Kidney epithelial cell (primary cell): Measurements from ENCODE around the gene CEACAM20. TPM values are rescaled to one million over a fixed set of nuclear protein-coding genes. Genes with fewer than 3 reads are reported as not detected.
"Not testable (repeated sequence)": the region's sequence is repeated elsewhere in the genome, so short reads cannot be mapped to it uniquely, and the experiment has no call there.

Experiments used
- DNase-seq: peaks from one replicate; pipeline ENCODE4 v3.0.0-alpha.2; 2010; ENCODE audit warnings: low read depth
- H3K27me3 ChIP-seq: 2 replicates; pipeline ENCODE4 v1.6.0; 2011; ENCODE audit warnings: low read length; ENCODE audit not compliant: control insufficient read depth, insufficient read depth
- H3K36me3 ChIP-seq: 2 replicates; pipeline ENCODE4 v1.5.1; 2011; ENCODE audit warnings: low read length; ENCODE audit not compliant: control insufficient read depth, insufficient read depth
- H3K4me3 ChIP-seq: 2 replicates; pipeline ENCODE4 v1.5.1; 2011; ENCODE audit warnings: low read depth, mild to moderate bottlenecking, control low read depth, low read length
- CTCF ChIP-seq: IDR thresholded peaks from 2 replicates; pipeline ENCODE4 v1.5.1; 2011; ENCODE audit warnings: mild to moderate bottlenecking, moderate library complexity, low read length, control low read depth, inconsistent platforms; ENCODE audit not compliant: insufficient read depth, poor library complexity, severe bottlenecking
- total RNA-seq: library from RNA; depleted of rRNA; stranded (reverse); fragments of >200 nt; gene quantifications from 2 replicates; pipeline ENCODE4 v1.2.3, GENCODE V29; 2015

CEACAM20 gene
- total RNA-seq, 1 donor from 2014 or later: not detected

DNA sequence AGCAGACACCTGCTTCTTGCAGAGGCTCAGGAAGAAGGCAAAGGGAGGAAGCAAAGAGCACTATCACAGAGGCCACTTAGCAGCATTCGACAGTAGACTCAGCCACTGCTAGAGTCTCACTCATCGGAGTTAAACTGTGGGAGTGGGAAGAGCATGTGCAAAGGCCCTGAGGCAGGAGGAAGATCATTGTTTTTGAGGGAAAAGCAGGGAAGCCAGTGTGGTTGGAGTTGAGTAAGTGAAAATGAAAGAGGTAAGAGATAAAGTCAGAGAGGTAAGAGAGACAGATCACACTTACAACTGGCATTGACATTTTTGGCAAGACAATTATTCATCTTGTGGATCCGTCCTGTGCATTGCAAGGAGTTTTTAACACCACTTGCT, 41.1 kb upstream of the CEACAM20 start:
- TF ChIP-seq CTCF: no peak
- Histone ChIP-seq H3K27me3 (no peaks in the 10 kb centered on the region), H3K36me3 (no peaks in the 10 kb centered on the region), H3K4me3 (no peak overlapping the region)
- no peak for DNase-seq

DNA sequence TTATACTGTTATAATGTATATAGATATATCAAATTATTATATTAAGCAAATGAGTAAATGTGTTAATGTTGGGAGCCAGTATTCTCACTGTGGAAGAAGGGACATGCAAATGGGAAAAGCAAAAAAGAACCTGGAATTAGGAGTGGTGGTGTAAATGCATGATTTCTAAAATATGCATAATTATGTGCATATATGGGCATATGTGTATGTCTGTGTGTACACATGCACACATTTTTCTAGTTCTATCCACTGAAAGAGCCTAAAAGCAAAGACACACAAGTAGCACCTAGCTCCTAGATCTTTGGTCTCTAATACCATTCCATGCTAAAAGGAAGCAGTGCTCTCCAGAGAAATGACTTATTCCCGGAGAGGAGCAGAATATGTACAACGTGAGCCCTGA, 38.3 kb upstream of the CEACAM20 start:
- no peak overlapping the region for H3K4me3 ChIP-seq
- H3K27me3 ChIP-seq: no peaks in the 10 kb centered on the region
- no peak for DNase-seq
- no peaks in the 10 kb centered on the region for H3K36me3 ChIP-seq
- no peak for TF ChIP-seq CTCF

DNA sequence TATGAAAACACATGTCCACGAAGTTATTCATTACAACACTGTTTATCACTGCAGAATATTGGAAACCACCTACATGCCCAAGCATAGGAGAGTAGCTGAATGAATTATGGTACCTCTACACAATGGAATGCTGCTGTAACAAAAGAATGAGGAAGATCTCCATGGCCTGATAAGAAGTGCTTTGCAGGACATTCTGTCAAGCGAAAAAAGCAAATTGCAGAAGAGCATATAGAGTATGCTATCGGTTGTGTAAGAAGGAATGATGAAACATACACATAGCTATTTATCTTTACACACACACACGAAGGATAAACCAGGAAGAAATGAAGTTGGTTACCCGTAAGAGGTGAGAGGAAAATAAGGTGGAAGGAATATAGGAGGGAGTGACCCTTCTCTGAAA, 37.5 kb upstream of the CEACAM20 start:
- no peaks in the 10 kb centered on the region for H3K27me3 ChIP-seq
- no peak for DNase-seq
- H3K36me3 ChIP-seq: no peaks in the 10 kb centered on the region
- H3K4me3 ChIP-seq: no peak overlapping the region
- TF ChIP-seq CTCF: no peak

DNA sequence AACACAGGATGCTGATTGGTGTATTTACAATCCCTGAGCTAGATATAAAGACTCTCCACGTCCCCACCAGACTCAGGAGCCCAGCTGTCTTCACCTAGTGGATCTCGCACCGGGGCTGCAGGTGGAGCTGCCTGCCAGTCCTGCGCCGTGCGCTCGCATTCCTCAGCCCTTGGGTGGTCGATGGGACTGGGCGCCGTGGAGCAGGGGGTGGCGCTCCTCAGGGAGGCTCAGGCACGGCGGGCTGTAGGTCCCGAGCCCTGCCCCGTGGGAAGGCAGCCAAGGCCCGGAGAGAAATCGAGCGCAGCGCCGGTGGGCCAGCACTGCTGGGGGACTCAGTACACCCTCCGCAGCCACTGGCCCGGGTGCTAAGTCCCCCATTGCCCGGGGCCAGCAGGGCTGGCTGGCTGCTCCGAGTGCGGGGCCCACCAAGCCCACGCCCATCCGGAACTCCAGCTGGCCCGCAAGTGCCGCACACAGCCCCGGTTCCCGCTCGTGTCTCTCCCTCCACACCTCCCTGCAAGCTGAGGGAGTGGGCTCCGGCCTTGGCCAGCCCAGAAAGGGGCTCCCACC, 33.7 kb upstream of the CEACAM20 start:
- H3K36me3 ChIP-seq, H3K4me3 ChIP-seq, H3K27me3 ChIP-seq, DNase-seq: not testable (repeated sequence)

DNA sequence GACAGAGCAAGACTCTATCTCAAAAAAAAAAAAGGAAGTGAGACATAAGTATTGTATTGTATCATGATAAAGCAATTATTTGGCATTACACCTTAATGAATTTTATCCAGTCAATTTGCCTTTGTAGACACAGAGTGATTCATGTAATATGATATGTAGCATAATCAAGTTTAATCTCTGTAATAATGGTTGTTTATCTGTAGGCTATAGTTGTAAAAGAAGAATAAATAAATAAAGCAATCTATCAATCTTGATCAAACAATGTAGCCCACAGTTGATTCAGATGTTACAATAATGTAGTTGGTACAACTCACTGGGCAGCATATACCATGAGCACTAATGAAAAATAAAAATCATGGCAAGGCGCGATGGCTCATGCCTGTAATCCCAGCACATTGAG, 28.5 kb upstream of the CEACAM20 start:
- H3K4me3 ChIP-seq: no peak overlapping the region
- no peak for DNase-seq
- H3K36me3 ChIP-seq: no peaks in the 10 kb centered on the region
- TF ChIP-seq CTCF: no peak
- no peaks in the 10 kb centered on the region for H3K27me3 ChIP-seq

DNA sequence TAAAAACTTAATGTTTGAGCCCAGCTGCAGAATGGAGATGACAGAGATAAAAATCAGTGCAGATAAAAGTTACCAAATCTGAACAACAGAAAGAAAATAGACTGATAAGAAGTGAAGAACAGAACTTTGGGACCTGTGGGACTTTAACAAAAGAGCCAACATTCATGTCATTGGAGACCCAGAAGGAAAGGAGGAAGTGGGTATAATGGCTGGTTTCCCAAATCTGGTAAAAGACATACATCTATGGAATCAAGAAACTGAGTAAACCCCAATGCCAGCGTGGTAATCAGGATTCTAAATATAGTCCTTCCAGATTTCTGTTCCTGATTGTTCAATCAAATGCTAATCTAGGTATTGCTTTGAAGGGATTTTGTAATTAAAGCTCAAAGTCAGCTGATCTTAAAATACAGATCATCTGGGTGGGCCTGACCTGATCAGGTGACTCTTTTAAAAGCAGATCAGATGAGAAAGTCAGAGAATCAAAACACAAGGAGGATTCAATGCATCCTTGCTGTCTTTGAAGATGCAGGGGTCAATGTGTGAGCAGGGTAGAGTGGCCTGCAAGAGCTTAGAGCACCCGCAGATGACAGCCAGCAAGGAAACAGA, 25.3 kb upstream of the CEACAM20 start:
- DNase-seq: no peak
- Histone ChIP-seq H3K4me3 (no peak overlapping the region), H3K27me3 (no peaks in the 10 kb centered on the region), H3K36me3 (no peaks in the 10 kb centered on the region)
- no peak for TF ChIP-seq CTCF
